HepG2 (cell line): ENCODE data around the gene SEZ6L. TPM values are rescaled to one million over a fixed set of nuclear protein-coding genes. Genes with fewer than 3 reads are reported as not detected.
A peak's percentile ranks its signal among the peaks of the same experiment; 100 is the strongest.

Experiments used
- ARNTL ChIP-seq: sonication (generic); formaldehyde crosslinking; IDR thresholded peaks from 2 replicates; pipeline ENCODE4 v1.4.0; 2020; ENCODE audit warnings: mild to moderate bottlenecking, missing genetic modification reagents
- EHMT2 ChIP-seq: fragments of 200-600 bp; sonication (generic); IDR thresholded peaks from 2 replicates; pipeline ENCODE4 v1.7.0; 2017; ENCODE audit warnings: antibody characterized with exemption, low read depth, low read length, borderline replicate concordance
- STAG1 ChIP-seq: sonication (generic); formaldehyde crosslinking; IDR thresholded peaks from 2 replicates; pipeline ENCODE4 v1.4.0; 2020; ENCODE audit warnings: missing genetic modification reagents
- TAF15 ChIP-seq: fragments of 200-400 bp; formaldehyde crosslinking; IDR thresholded peaks from one replicate; pipeline ENCODE4 v1.6.1; 2018; ENCODE audit warnings: mild to moderate bottlenecking, low read depth, low read length; ENCODE audit not compliant: poor library complexity, severe bottlenecking
- WIZ ChIP-seq: sonication (generic); formaldehyde crosslinking; IDR thresholded peaks from 2 replicates; pipeline ENCODE4 v1.5.1; 2020; ENCODE audit warnings: mild to moderate bottlenecking, missing genetic modification reagents
- ZNF768 ChIP-seq: sonication (generic); formaldehyde crosslinking; IDR thresholded peaks from 2 replicates; pipeline ENCODE4 v1.4.0; 2020; ENCODE audit warnings: missing genetic modification reagents
- polyA plus RNA-seq, 8 experiments: library from polyadenylated mRNA; depleted of rRNA in 3 of 8; stranded (reverse) in 7 of 8; unstranded in 1 of 8; fragments of >200 nt; fragmentation: Illumina TruSeq in 4 of 8; extraction: Trizol in 4 of 8; gene quantifications; 2 replicates each; pipeline versions ENCODE4 v1.2.1 to v1.2.3, GENCODE V29; 2011 to 2016; ENCODE audit warnings: low read depth in 4 of 8, missing spikeins in 1 of 8, mixed read lengths in 1 of 8; ENCODE audit not compliant: insufficient read depth in 1 of 8
- total RNA-seq, 5 experiments: library from RNA; depleted of rRNA; stranded (reverse); fragments of >200 nt; fragmentation: Illumina TruSeq; extraction: Trizol; gene quantifications; 2 replicates each; pipeline ENCODE4 v1.2.3, GENCODE V29; 2016; ENCODE audit warnings: low read depth in 1 of 5
- TF ChIP-seq, protein P1 (sequence below): sonication (generic); formaldehyde crosslinking; conservative IDR thresholded peaks from 2 replicates; pipeline ENCODE4 v1.4.0; 2020; ENCODE audit warnings: missing genetic modification reagents
- TF ChIP-seq, protein P2 (sequence below), 2 experiments: IDR thresholded peaks; 2 replicates each; pipeline ENCODE4 v1.6.1; 2011 to 2012; ENCODE audit warnings: low read length in 2 of 2, borderline replicate concordance in 1 of 2, low read depth in 1 of 2, mild to moderate bottlenecking in 1 of 2, moderate library complexity in 1 of 2
- TF ChIP-seq, protein P3 (sequence below): sonication (generic); formaldehyde crosslinking; IDR thresholded peaks from 2 replicates; pipeline ENCODE4 v1.5.0; 2020; ENCODE audit warnings: mild to moderate bottlenecking, missing genetic modification reagents, moderate library complexity

Gene SEZ6L
- total and polyA plus RNA-seq, 2 of the 13 experiments (the other 11 are each of a cell fraction or from before 2014, with no cell fraction given), result not detected

DNA sequence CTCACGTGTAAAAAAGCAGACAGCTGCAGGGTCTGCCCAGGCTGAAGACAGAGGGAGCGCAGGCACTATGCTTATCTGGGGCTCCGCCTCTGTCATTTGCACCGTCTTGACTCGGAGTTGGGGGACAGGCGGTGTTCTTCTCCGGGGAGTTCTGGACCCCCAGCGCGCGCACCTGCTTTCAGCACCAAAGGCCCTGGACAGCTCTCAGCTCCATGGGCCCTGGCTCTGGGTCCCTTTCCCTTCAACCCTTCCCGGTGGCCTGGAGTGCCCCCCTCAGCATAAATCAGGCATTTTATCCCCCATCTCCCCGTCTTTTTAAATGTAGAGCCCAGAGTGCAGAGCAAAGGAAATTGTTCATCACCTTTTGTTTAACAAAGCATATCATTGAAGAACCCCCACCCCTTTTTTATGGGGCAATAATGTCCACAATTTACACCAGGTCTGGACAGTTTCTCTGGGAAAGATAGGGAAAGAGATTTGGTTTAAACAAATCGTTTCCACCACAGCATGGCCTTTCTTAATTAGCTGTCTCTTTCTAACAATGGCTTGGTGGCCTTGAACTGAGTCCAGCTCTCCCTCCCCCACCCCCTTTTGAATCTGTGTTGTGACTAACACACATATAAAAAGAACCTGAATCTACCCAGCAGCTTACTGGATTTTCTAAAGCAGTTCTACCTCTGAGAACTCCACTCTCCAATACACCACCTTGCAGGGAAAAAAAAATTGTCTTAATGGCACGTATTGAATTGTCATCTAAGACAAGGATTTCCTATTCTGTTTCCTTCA is 1.7 kb downstream of the SEZ6L start (continued):
- TF ChIP-seq, protein P1, sequence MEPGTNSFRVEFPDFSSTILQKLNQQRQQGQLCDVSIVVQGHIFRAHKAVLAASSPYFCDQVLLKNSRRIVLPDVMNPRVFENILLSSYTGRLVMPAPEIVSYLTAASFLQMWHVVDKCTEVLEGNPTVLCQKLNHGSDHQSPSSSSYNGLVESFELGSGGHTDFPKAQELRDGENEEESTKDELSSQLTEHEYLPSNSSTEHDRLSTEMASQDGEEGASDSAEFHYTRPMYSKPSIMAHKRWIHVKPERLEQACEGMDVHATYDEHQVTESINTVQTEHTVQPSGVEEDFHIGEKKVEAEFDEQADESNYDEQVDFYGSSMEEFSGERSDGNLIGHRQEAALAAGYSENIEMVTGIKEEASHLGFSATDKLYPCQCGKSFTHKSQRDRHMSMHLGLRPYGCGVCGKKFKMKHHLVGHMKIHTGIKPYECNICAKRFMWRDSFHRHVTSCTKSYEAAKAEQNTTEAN, result 0 out of 2 replicates have a peak, but pooled peaks have one; percentile 28
- no peak for TF ChIP-seq TAF15
- no peak for TF ChIP-seq ZNF768 (CRISPR knock-in tag)
- peak; percentile 13; the same call in 1 of the 2 replicates for TF ChIP-seq STAG1 (CRISPR knock-in tag)
- peak; percentile 75; the same call in 1 of the 2 replicates for TF ChIP-seq WIZ
- TF ChIP-seq EHMT2, result 0 out of 2 replicates have a peak, but pooled peaks have one; percentile 29
- TF ChIP-seq, protein P2, sequence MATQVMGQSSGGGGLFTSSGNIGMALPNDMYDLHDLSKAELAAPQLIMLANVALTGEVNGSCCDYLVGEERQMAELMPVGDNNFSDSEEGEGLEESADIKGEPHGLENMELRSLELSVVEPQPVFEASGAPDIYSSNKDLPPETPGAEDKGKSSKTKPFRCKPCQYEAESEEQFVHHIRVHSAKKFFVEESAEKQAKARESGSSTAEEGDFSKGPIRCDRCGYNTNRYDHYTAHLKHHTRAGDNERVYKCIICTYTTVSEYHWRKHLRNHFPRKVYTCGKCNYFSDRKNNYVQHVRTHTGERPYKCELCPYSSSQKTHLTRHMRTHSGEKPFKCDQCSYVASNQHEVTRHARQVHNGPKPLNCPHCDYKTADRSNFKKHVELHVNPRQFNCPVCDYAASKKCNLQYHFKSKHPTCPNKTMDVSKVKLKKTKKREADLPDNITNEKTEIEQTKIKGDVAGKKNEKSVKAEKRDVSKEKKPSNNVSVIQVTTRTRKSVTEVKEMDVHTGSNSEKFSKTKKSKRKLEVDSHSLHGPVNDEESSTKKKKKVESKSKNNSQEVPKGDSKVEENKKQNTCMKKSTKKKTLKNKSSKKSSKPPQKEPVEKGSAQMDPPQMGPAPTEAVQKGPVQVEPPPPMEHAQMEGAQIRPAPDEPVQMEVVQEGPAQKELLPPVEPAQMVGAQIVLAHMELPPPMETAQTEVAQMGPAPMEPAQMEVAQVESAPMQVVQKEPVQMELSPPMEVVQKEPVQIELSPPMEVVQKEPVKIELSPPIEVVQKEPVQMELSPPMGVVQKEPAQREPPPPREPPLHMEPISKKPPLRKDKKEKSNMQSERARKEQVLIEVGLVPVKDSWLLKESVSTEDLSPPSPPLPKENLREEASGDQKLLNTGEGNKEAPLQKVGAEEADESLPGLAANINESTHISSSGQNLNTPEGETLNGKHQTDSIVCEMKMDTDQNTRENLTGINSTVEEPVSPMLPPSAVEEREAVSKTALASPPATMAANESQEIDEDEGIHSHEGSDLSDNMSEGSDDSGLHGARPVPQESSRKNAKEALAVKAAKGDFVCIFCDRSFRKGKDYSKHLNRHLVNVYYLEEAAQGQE (IDR thresholded peaks at IDR 0.05; ENCODE audit: borderline replicate concordance in 1 of 2, low read depth in 1 of 2, low read length in 2 of 2), result peak; percentile 72 to 93
- TF ChIP-seq, protein P3, sequence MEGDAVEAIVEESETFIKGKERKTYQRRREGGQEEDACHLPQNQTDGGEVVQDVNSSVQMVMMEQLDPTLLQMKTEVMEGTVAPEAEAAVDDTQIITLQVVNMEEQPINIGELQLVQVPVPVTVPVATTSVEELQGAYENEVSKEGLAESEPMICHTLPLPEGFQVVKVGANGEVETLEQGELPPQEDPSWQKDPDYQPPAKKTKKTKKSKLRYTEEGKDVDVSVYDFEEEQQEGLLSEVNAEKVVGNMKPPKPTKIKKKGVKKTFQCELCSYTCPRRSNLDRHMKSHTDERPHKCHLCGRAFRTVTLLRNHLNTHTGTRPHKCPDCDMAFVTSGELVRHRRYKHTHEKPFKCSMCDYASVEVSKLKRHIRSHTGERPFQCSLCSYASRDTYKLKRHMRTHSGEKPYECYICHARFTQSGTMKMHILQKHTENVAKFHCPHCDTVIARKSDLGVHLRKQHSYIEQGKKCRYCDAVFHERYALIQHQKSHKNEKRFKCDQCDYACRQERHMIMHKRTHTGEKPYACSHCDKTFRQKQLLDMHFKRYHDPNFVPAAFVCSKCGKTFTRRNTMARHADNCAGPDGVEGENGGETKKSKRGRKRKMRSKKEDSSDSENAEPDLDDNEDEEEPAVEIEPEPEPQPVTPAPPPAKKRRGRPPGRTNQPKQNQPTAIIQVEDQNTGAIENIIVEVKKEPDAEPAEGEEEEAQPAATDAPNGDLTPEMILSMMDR, result 0 out of 2 replicates have a peak, but pooled peaks have one; percentile 13
- no peak for TF ChIP-seq ARNTL (CRISPR knock-in tag)
